Left lung (tissue), 10 donors: ENCODE measurements around the gene ZNF117. TPM values are rescaled to one million over a fixed set of nuclear protein-coding genes. Genes with fewer than 3 reads are reported as not detected.

Experiments
- ATAC-seq: fragments of 200-7000 bp; cut with Tn5 transposase; one replicate; pipeline ENCODE4 v1.9.1; 2020; ENCODE audit warnings: moderate library complexity
- DNase-seq, 4 donors: peaks; one replicate each; pipeline ENCODE4 v3.0.0-alpha.2; 2013 to 2020
- H3K27ac ChIP-seq, 2 donors: fragments of 200-600 bp; sonication (generic) in 1 of 2; one replicate each; pipeline versions ENCODE4 v1.5.0 to v1.8.0; 2020 to 2021
- H3K27me3 ChIP-seq, 2 donors: fragments of 200-600 bp; sonication (generic) in 1 of 2; one replicate each; pipeline versions ENCODE4 v1.5.0 to v1.8.0; 2020 to 2021
- H3K36me3 ChIP-seq, 2 donors: fragments of 200-600 bp; sonication (generic) in 1 of 2; one replicate each; pipeline versions ENCODE4 v1.5.0 to v1.8.0; 2020 to 2021
- H3K4me1 ChIP-seq, 2 donors: fragments of 200-600 bp; one replicate each; pipeline ENCODE4 v1.8.0; 2021
- H3K4me3 ChIP-seq, 2 donors: fragments of 200-600 bp; sonication (generic) in 1 of 2; one replicate each; pipeline versions ENCODE4 v1.5.0 to v1.8.0; 2020 to 2021; ENCODE audit warnings: mild to moderate bottlenecking in 1 of 2
- H3K9me3 ChIP-seq, 2 donors: fragments of 200-600 bp; sonication (generic) in 1 of 2; one replicate each; pipeline versions ENCODE4 v1.5.0 to v1.8.0; 2020 to 2021
- intact Hi-C, 2 donors: fragments of 100-400 bp; cut with DNase I; formaldehyde crosslinking; loops; one replicate each; pipeline versions ENCODE4 v1.11.2 to v1.14.2; 2022
- polyA plus RNA-seq, 6 donors: library from polyadenylated mRNA; unstranded; fragments of 120-200 nt; gene quantifications; one replicate each; pipeline ENCODE4 v1.2.1, GENCODE V29; 2013; ENCODE audit not compliant: insufficient read length in 6 of 6
- total RNA-seq, 2 donors: library from RNA; stranded (reverse); fragmentation: NEBNext Ultra II Directional; extraction: Animal tissue kit (Norgen Biotek cat#: 25700); gene quantifications; one replicate each; pipeline ENCODE4 v1.2.1, GENCODE V29; 2021
- TF ChIP-seq, protein P1 (sequence below), 2 donors: fragments of 200-600 bp; sonication (generic) in 1 of 2; IDR thresholded peaks; one replicate each; pipeline versions ENCODE4 v1.5.0 to v1.8.0; 2021; ENCODE audit warnings: antibody characterized with exemption in 2 of 2
- donor health status: DM: no; HTN: yes; CAD: no.
- donor health status: DM: no; HTN: no; CAD: no.

Gene ZNF117
- total and polyA plus RNA-seq, 8 donors: 13.3 to 78.6 (median 62.6) TPM

GRCh38 chr7:65001291-65001814 is 10.5 kb upstream of the ZNF117 start:
- DNase-seq (no peak), ATAC-seq (no peak)
- H3K27ac ChIP-seq: peak overlapping the region in 1 of 2 donors; percentile 89
- H3K36me3 ChIP-seq: peaks cover 0 to 14% of the 10 kb centered on the region in 2 donors
- H3K4me3 ChIP-seq: no peak overlapping the region
- TF ChIP-seq, protein P1, sequence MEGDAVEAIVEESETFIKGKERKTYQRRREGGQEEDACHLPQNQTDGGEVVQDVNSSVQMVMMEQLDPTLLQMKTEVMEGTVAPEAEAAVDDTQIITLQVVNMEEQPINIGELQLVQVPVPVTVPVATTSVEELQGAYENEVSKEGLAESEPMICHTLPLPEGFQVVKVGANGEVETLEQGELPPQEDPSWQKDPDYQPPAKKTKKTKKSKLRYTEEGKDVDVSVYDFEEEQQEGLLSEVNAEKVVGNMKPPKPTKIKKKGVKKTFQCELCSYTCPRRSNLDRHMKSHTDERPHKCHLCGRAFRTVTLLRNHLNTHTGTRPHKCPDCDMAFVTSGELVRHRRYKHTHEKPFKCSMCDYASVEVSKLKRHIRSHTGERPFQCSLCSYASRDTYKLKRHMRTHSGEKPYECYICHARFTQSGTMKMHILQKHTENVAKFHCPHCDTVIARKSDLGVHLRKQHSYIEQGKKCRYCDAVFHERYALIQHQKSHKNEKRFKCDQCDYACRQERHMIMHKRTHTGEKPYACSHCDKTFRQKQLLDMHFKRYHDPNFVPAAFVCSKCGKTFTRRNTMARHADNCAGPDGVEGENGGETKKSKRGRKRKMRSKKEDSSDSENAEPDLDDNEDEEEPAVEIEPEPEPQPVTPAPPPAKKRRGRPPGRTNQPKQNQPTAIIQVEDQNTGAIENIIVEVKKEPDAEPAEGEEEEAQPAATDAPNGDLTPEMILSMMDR (IDR thresholded peaks at IDR 0.05): no peak
- intact Hi-C loops: no loop called here
- peaks cover 8 to 77% of the 10 kb centered on the region in 2 donors for H3K4me1 ChIP-seq
- H3K27me3 ChIP-seq: no peaks in the 10 kb centered on the region
- peaks cover 0 to 40% of the 10 kb centered on the region in 2 donors for H3K9me3 ChIP-seq

- H3K4me1 ChIP-seq: peaks cover 0 to 61% of the 10 kb centered on the region in 2 donors
- H3K36me3 ChIP-seq: peaks cover 0 to 14% of the 10 kb centered on the region in 2 donors
- no peak overlapping the region for H3K4me3 ChIP-seq
- DNase-seq (peak in 1 of 4 donors; percentile 76), ATAC-seq (peak; percentile 45)
- TF ChIP-seq, protein P1 (IDR thresholded peaks at IDR 0.05): no peak
- H3K27me3 ChIP-seq: no peaks in the 10 kb centered on the region
- intact Hi-C loops: no loop called here
- peak overlapping the region; percentile 46 to 89 for H3K27ac ChIP-seq
- peaks cover 3 to 59% of the 10 kb centered on the region in 2 donors for H3K9me3 ChIP-seq
These were observed 8.5 kb upstream of the ZNF117 start for GRCh38 chr7:64999165-65000004.

DNA sequence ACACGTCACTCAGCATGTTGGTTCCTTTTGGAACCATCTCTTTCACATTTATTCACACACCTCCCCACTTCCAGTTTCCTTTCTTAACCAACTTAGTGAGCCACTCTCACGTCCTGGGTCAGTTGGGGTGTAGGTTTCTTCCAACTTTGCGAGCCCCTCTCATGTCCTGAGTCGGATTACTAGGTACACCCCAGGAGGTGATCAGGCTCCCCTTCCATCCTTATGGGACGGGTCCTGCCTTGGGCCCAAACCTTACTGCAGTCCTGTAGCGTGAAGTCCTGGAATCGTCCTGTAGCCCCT is 8.0 kb upstream of the ZNF117 start:
- intact Hi-C loops: no loop called here
- TF ChIP-seq, protein P1 (IDR thresholded peaks at IDR 0.05): no peak
- DNase-seq (no peak), ATAC-seq (no peak)
- Histone ChIP-seq H3K36me3 (peaks cover 0 to 14% of the 10 kb centered on the region in 2 donors), H3K4me1 (peaks cover 0 to 56% of the 10 kb centered on the region in 2 donors), H3K4me3 (no peak overlapping the region), H3K27me3 (no peaks in the 10 kb centered on the region), H3K9me3 (peaks cover 3 to 64% of the 10 kb centered on the region in 2 donors), H3K27ac (peak overlapping the region; percentile 46 to 89)

DNA sequence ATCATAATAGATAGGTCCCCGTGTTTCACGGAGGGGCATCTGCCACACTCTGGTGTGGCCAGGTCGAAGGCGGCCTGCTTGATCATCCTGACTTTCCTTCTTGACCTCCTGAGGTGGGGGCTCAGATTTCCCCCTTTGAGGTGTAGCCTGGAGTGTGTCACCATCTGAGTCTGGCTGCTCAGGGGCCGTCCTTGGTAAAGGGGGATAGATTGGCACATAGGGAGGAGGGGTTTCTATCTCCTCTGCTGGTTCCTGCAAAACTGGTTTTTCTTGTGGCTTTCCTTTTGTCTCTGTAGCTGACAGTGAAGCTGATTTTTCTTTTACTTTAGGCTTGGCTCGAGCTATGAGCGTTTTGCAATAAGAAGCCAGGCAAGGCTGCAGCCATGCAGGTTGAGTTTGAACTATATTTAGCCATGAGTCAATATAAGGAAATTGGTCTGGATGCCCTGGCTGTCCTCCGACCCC is 7.1 kb upstream of the ZNF117 start:
- H3K36me3 ChIP-seq: peaks cover 0 to 20% of the 10 kb centered on the region in 2 donors
- intact Hi-C loops: no loop called here
- H3K4me3 ChIP-seq: no peak overlapping the region
- peak in 1 of 4 donors; percentile 41 for DNase-seq
- H3K4me1 ChIP-seq: peaks cover 0 to 47% of the 10 kb centered on the region in 2 donors
- TF ChIP-seq, protein P1 (IDR thresholded peaks at IDR 0.05): no peak
- peaks cover 3 to 68% of the 10 kb centered on the region in 2 donors for H3K9me3 ChIP-seq
- peak; percentile 67 for ATAC-seq
- no peaks in the 10 kb centered on the region for H3K27me3 ChIP-seq
- peak overlapping the region in 1 of 2 donors; percentile 89 for H3K27ac ChIP-seq
